ENCODE data around the gene TRAF1. TPM values are rescaled to one million over a fixed set of nuclear protein-coding genes. Genes with fewer than 3 reads are reported as not detected.
A peak's percentile ranks its signal among the peaks of the same experiment; 100 is the strongest.

Gene TRAF1
- total and polyA plus RNA-seq, 2 donors (not counting 1 experiment from before 2014, with no cell fraction given), result 0.58 to 3.8 TPM

DNA sequence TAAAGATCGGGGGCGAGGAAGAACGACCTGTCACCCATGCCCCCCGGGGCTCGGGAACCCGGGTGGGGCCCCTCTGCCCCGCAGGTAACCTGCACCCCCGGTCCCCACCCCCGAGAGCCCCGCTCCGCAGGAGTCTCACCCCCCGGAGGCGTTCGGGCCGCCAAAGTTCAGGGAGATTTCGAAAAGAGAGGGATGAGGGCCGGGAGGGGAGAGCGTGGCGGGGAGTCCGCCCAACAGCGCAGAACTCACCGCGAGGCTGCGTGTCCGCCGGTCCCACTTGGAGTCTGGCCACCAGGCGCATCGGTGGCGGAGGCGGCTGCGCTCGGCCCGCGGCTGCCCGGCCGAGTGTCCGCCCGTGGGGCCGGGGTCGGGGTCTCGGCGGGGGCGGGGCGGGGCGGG, 49.8 kb downstream of the TRAF1 start, which contains the start of gene PHF19:
Gene PHF19, minus strand, starts transcription at position 347 of the 399 bp plus-strand sequence. CDS start 2,447 bp downstream, outside the sequence.
- Histone ChIP-seq H3K4me2 (ENCODE audit: extremely low read depth, insufficient read depth, low read length) (peak within 1 kb of the TSS; percentile 99), H3K79me2 (ENCODE audit: control insufficient read depth, insufficient read depth, low read length) (peaks cover 15% of the 10 kb centered on the region), H3K4me3 (replicated peaks in 1 of 4; ENCODE audit: control extremely low read depth in 1 of 4, insufficient read depth in 1 of 4, low read depth in 3 of 4, low read length in 4 of 4) (peak within 1 kb of the TSS; percentile 72 to 81 (median 76)), H2AFZ (ENCODE audit: low read length) (peak within 1 kb of the TSS; percentile 99), H3K9ac (ENCODE audit: insufficient read depth, low read length) (peak within 1 kb of the TSS; percentile 82), H3K27ac (ENCODE audit: insufficient read depth, low read length) (peak within 1 kb of the TSS; percentile 88), H3K36me3 (ENCODE audit: control insufficient read depth, insufficient read depth, low read length) (peaks cover 9% of the 10 kb centered on the region), H3K27me3 (ENCODE audit: control insufficient read depth, insufficient read depth, low read length) (no peaks in the 10 kb centered on the region), H3K4me1 (ENCODE audit: control insufficient read depth, extremely low read depth, insufficient read depth, low read length) (peaks cover 8% of the 10 kb centered on the region), H3K9me3 (ENCODE audit: control insufficient read depth, insufficient read depth, low read depth, low read length) (no peaks in the 10 kb centered on the region), H4K20me1 (ENCODE audit: control insufficient read depth, extremely low read depth, insufficient read depth, low read length) (no peaks in the 10 kb centered on the region)
- TF ChIP-seq, protein P1, sequence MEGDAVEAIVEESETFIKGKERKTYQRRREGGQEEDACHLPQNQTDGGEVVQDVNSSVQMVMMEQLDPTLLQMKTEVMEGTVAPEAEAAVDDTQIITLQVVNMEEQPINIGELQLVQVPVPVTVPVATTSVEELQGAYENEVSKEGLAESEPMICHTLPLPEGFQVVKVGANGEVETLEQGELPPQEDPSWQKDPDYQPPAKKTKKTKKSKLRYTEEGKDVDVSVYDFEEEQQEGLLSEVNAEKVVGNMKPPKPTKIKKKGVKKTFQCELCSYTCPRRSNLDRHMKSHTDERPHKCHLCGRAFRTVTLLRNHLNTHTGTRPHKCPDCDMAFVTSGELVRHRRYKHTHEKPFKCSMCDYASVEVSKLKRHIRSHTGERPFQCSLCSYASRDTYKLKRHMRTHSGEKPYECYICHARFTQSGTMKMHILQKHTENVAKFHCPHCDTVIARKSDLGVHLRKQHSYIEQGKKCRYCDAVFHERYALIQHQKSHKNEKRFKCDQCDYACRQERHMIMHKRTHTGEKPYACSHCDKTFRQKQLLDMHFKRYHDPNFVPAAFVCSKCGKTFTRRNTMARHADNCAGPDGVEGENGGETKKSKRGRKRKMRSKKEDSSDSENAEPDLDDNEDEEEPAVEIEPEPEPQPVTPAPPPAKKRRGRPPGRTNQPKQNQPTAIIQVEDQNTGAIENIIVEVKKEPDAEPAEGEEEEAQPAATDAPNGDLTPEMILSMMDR (conservative IDR thresholded peaks at IDR 0.05 in 1 of 2, IDR thresholded peaks at IDR 0.05 in 1 of 2; ENCODE audit: low read depth in 1 of 2, low read length in 2 of 2), result no peak
- TF ChIP-seq EZH2 (IDR thresholded peaks at IDR 0.05; ENCODE audit: low read length, missing control alignments), result no peak
- DNase-seq (ENCODE audit: low read depth in 2 of 2), result peak; percentile 37 to 42

DNA sequence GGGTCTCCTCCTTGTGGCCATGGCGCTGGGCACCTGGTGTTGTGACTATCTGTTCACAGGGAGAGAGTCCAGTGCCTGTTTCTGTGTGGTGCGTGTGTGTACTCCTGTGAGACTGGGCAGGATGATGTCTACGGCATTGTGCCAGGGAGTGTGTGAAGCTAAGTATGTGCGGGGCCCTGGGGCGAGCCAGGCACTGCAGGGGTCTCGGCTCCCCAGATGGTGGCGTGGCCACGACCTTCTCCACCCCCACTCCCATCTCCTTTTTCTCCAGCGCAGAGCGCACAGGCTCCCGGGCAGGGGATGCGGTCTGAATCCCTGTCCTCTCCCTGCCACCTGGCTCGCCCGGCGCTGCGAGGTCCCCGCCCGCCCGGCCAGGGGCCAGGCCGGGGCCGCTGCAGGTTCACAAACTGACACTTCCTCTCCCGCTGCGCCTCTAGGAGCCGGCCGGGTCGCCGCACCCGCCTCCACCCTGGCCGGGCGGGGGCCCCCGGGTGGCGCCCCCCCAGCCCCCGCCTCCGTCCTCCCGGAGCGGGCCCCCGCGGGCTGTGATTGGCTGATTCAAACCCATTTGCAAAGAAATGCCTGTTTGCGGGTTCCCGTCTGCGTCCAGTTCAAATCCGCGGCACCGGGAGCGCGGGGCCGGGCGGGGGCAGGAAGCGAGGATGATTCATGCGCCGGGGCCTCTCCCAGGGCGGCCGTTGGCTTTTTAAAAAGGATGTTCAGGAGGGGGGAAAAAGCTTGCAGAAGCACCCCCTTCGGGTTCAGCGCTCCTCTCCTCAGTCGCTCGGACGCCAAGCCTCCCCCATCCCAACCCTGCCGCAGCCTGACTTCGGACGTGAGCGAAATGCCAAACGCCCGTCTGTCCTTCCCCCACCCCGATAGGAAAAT, 50.4 kb downstream of the TRAF1 start:
- no peaks in the 10 kb centered on the region for H4K20me1 ChIP-seq (ENCODE audit: control insufficient read depth, extremely low read depth, insufficient read depth, low read length)
- DNase-seq (ENCODE audit: low read depth in 2 of 2), result peak; percentile 86 to 88
- H3K9me3 ChIP-seq (ENCODE audit: control insufficient read depth, insufficient read depth, low read depth, low read length), result no peaks in the 10 kb centered on the region
- H3K4me3 ChIP-seq (replicated peaks in 1 of 4; ENCODE audit: control extremely low read depth in 1 of 4, insufficient read depth in 1 of 4, low read depth in 3 of 4, low read length in 4 of 4), result peak overlapping the region; percentile 61 to 81 (median 72)
- H3K4me1 ChIP-seq (ENCODE audit: control insufficient read depth, extremely low read depth, insufficient read depth, low read length), result peaks cover 8% of the 10 kb centered on the region
- H2AFZ ChIP-seq (ENCODE audit: low read length), result peak overlapping the region; percentile 64
- H3K36me3 ChIP-seq (ENCODE audit: control insufficient read depth, insufficient read depth, low read length), result peaks cover 9% of the 10 kb centered on the region
- no peaks in the 10 kb centered on the region for H3K27me3 ChIP-seq (ENCODE audit: control insufficient read depth, insufficient read depth, low read length)
- no peak for TF ChIP-seq EZH2 (IDR thresholded peaks at IDR 0.05; ENCODE audit: low read length, missing control alignments)
- TF ChIP-seq, protein P1 (conservative IDR thresholded peaks at IDR 0.05 in 1 of 2, IDR thresholded peaks at IDR 0.05 in 1 of 2; ENCODE audit: low read depth in 1 of 2, low read length in 2 of 2), result peak in 1 of 2 donors; percentile 3
- H3K79me2 ChIP-seq (ENCODE audit: control insufficient read depth, insufficient read depth, low read length), result peaks cover 15% of the 10 kb centered on the region
- peak overlapping the region; percentile 82 for H3K9ac ChIP-seq (ENCODE audit: insufficient read depth, low read length)
- H3K4me2 ChIP-seq (ENCODE audit: extremely low read depth, insufficient read depth, low read length), result peak overlapping the region; percentile 97
- peak overlapping the region; percentile 88 for H3K27ac ChIP-seq (ENCODE audit: insufficient read depth, low read length)

GRCh38 chr9:120875643-120875953, 51.0 kb downstream of the TRAF1 start:
- TF ChIP-seq, protein P1 (conservative IDR thresholded peaks at IDR 0.05 in 1 of 2, IDR thresholded peaks at IDR 0.05 in 1 of 2; ENCODE audit: low read depth in 1 of 2, low read length in 2 of 2), result no peak
- no peak for TF ChIP-seq EZH2 (IDR thresholded peaks at IDR 0.05; ENCODE audit: low read length, missing control alignments)
- H3K79me2 ChIP-seq (ENCODE audit: control insufficient read depth, insufficient read depth, low read length), result peaks cover 15% of the 10 kb centered on the region
- H3K27ac ChIP-seq (ENCODE audit: insufficient read depth, low read length), result peak overlapping the region; percentile 88
- H3K36me3 ChIP-seq (ENCODE audit: control insufficient read depth, insufficient read depth, low read length), result peaks cover 9% of the 10 kb centered on the region
- H3K9ac ChIP-seq (ENCODE audit: insufficient read depth, low read length), result peak overlapping the region; percentile 58
- H3K4me2 ChIP-seq (ENCODE audit: extremely low read depth, insufficient read depth, low read length), result peak overlapping the region; percentile 97
- H4K20me1 ChIP-seq (ENCODE audit: control insufficient read depth, extremely low read depth, insufficient read depth, low read length), result no peaks in the 10 kb centered on the region
- H3K9me3 ChIP-seq (ENCODE audit: control insufficient read depth, insufficient read depth, low read depth, low read length), result no peaks in the 10 kb centered on the region
- H2AFZ ChIP-seq (ENCODE audit: low read length), result peak overlapping the region; percentile 61
- H3K27me3 ChIP-seq (ENCODE audit: control insufficient read depth, insufficient read depth, low read length), result no peaks in the 10 kb centered on the region
- DNase-seq (ENCODE audit: low read depth in 2 of 2), result no peak
- peak overlapping the region; percentile 41 to 76 (median 56) for H3K4me3 ChIP-seq (replicated peaks in 1 of 4; ENCODE audit: control extremely low read depth in 1 of 4, insufficient read depth in 1 of 4, low read depth in 3 of 4, low read length in 4 of 4)
- peaks cover 8% of the 10 kb centered on the region for H3K4me1 ChIP-seq (ENCODE audit: control insufficient read depth, extremely low read depth, insufficient read depth, low read length)
